ENCODE results near the gene TMTC2.

Gene TMTC2

GRCh38 chr12:82714427-82714826, 27.7 kb downstream of the TMTC2 start:
- no peak for TF ChIP-seq CTCF (conservative IDR thresholded peaks at IDR 0.05; ENCODE audit: low read depth, low read length)
- H4K20me1 ChIP-seq (ENCODE audit: insufficient read depth) = no peaks in the 10 kb centered on the region
- H3K4me3 ChIP-seq (IDR thresholded peaks at IDR 0.05; ENCODE audit: insufficient read depth, low read depth, low read length) = no peak overlapping the region
- no peaks in the 10 kb centered on the region for H3K27me3 ChIP-seq (ENCODE audit: insufficient read depth, low read depth)
- no peaks in the 10 kb centered on the region for H3K4me1 ChIP-seq (ENCODE audit: low read depth, poor library complexity, severe bottlenecking)
- H2AFZ ChIP-seq (ENCODE audit: low read depth) = no peak overlapping the region
- H3K36me3 ChIP-seq (ENCODE audit: insufficient read depth) = no peaks in the 10 kb centered on the region
- no peak overlapping the region for H3K27ac ChIP-seq
- no peaks in the 10 kb centered on the region for H3K79me2 ChIP-seq (ENCODE audit: insufficient read depth, low read depth)
- no peak overlapping the region for H3K4me2 ChIP-seq
- H3K9ac ChIP-seq = no peak overlapping the region

DNA sequence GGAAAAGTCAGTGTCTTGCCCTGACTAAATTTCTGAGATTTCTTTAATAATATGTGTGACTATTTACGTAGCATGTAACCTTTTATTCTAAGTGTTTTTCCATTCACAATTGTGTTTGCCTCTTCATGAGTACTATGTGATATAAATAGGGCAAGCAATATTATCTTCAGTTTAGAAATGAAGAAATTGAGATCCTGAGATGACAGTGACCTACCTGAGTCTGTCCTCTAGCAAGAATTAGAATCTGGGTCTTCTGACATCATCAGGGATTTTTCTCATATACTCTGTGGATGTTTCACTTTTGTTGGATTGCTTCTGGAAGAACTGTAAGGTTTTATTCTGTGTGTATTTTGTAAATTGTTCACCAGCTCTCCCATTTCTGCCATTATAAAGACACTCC, 35.0 kb downstream of the TMTC2 start:
- Histone ChIP-seq H3K9ac (no peak overlapping the region), H2AFZ (ENCODE audit: low read depth) (no peak overlapping the region), H3K4me2 (no peak overlapping the region), H3K36me3 (ENCODE audit: insufficient read depth) (no peaks in the 10 kb centered on the region), H3K27ac (no peak overlapping the region), H3K4me3 (IDR thresholded peaks at IDR 0.05; ENCODE audit: insufficient read depth, low read depth, low read length) (no peak overlapping the region), H4K20me1 (ENCODE audit: insufficient read depth) (no peaks in the 10 kb centered on the region), H3K4me1 (ENCODE audit: low read depth, poor library complexity, severe bottlenecking) (no peaks in the 10 kb centered on the region), H3K27me3 (ENCODE audit: insufficient read depth, low read depth) (no peaks in the 10 kb centered on the region), H3K79me2 (ENCODE audit: insufficient read depth, low read depth) (no peaks in the 10 kb centered on the region)
- no peak for TF ChIP-seq CTCF (conservative IDR thresholded peaks at IDR 0.05; ENCODE audit: low read depth, low read length)

GRCh38 chr12:82723093-82723492, 36.4 kb downstream of the TMTC2 start:
- no peaks in the 10 kb centered on the region for H3K27me3 ChIP-seq (ENCODE audit: insufficient read depth, low read depth)
- H4K20me1 ChIP-seq (ENCODE audit: insufficient read depth) = no peaks in the 10 kb centered on the region
- H3K4me3 ChIP-seq (IDR thresholded peaks at IDR 0.05; ENCODE audit: insufficient read depth, low read depth, low read length) = no peak overlapping the region
- H3K9ac ChIP-seq = no peak overlapping the region
- H3K79me2 ChIP-seq (ENCODE audit: insufficient read depth, low read depth) = no peaks in the 10 kb centered on the region
- no peak overlapping the region for H3K4me2 ChIP-seq
- no peaks in the 10 kb centered on the region for H3K4me1 ChIP-seq (ENCODE audit: low read depth, poor library complexity, severe bottlenecking)
- no peaks in the 10 kb centered on the region for H3K36me3 ChIP-seq (ENCODE audit: insufficient read depth)
- TF ChIP-seq CTCF (conservative IDR thresholded peaks at IDR 0.05; ENCODE audit: low read depth, low read length) = no peak
- H3K27ac ChIP-seq = no peak overlapping the region
- H2AFZ ChIP-seq (ENCODE audit: low read depth) = no peak overlapping the region

DNA sequence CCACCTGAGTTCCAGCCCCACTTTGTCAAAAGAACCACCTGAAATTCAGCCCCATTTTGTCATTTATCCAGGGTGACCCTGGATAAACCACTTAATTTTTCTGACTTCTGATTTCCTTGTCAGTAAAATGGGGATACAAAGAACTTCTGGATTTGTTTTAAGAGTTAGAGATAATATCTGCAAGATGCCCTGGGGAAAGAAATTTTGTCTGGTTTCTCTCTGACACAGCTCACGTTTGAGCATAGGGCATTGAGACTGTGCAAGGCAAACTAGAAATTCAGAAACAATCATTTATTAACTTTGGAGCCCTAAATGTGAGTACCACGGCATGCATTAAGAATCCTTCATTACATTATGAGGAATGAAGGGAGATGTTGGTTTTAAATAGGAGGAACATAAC, 37.2 kb downstream of the TMTC2 start:
- Histone ChIP-seq H3K36me3 (ENCODE audit: insufficient read depth) (no peaks in the 10 kb centered on the region), H3K27me3 (ENCODE audit: insufficient read depth, low read depth) (no peaks in the 10 kb centered on the region), H3K4me2 (no peak overlapping the region), H2AFZ (ENCODE audit: low read depth) (no peak overlapping the region), H4K20me1 (ENCODE audit: insufficient read depth) (no peaks in the 10 kb centered on the region), H3K9ac (no peak overlapping the region), H3K4me1 (ENCODE audit: low read depth, poor library complexity, severe bottlenecking) (no peaks in the 10 kb centered on the region), H3K4me3 (IDR thresholded peaks at IDR 0.05; ENCODE audit: insufficient read depth, low read depth, low read length) (no peak overlapping the region), H3K79me2 (ENCODE audit: insufficient read depth, low read depth) (no peaks in the 10 kb centered on the region), H3K27ac (no peak overlapping the region)
- TF ChIP-seq CTCF (conservative IDR thresholded peaks at IDR 0.05; ENCODE audit: low read depth, low read length) = no peak

- H3K4me3 ChIP-seq (IDR thresholded peaks at IDR 0.05; ENCODE audit: insufficient read depth, low read depth, low read length) = no peak overlapping the region
- no peaks in the 10 kb centered on the region for H3K79me2 ChIP-seq (ENCODE audit: insufficient read depth, low read depth)
- H3K36me3 ChIP-seq (ENCODE audit: insufficient read depth) = no peaks in the 10 kb centered on the region
Observed at GRCh38 chr12:82725741-82726140, 39.0 kb downstream of the TMTC2 start.

More at GRCh38 chr12:82725741-82726140, 39.0 kb downstream of the TMTC2 start:
- Histone ChIP-seq H3K4me1 (ENCODE audit: low read depth, poor library complexity, severe bottlenecking) (no peaks in the 10 kb centered on the region), H3K27ac (no peak overlapping the region), H3K4me2 (no peak overlapping the region), H3K27me3 (ENCODE audit: insufficient read depth, low read depth) (no peaks in the 10 kb centered on the region), H3K9ac (no peak overlapping the region), H2AFZ (ENCODE audit: low read depth) (no peak overlapping the region), H4K20me1 (ENCODE audit: insufficient read depth) (no peaks in the 10 kb centered on the region)
- no peak for TF ChIP-seq CTCF (conservative IDR thresholded peaks at IDR 0.05; ENCODE audit: low read depth, low read length)

All from KMS-11 (cell line).